CD14-positive monocyte (primary cell): Measurements from ENCODE around the gene IFFO2. TPM values are rescaled to one million over a fixed set of nuclear protein-coding genes. Genes with fewer than 3 reads are reported as not detected.

ENCODE experiments used
- DNase-seq, 3 donors: peaks; one replicate each; pipeline ENCODE4 v3.0.0-alpha.2; 2011 to 2022
- H2AFZ ChIP-seq: 2 replicates; pipeline ENCODE4 v1.6.0; 2012; ENCODE audit warnings: mild to moderate bottlenecking, low read depth, low read length, inconsistent platforms; ENCODE audit not compliant: insufficient read depth, poor library complexity, severe bottlenecking
- H3K27ac ChIP-seq, 2 donors: 1 replicate in 1 of 2; 2 replicates in 1 of 2; pipeline ENCODE4 v1.5.1; 2012 to 2013; ENCODE audit warnings: low read length in 2 of 2, control low read depth in 1 of 2, inconsistent platforms in 1 of 2, low read depth in 1 of 2, mild to moderate bottlenecking in 1 of 2
- H3K27me3 ChIP-seq, 2 donors: one replicate each; pipeline versions ENCODE4 v1.6.0 to v1.6.1; 2011 to 2013; ENCODE audit warnings: low read length in 2 of 2; ENCODE audit not compliant: control insufficient read depth in 2 of 2, insufficient read depth in 2 of 2
- H3K36me3 ChIP-seq, 2 donors: replicated peaks in 1 of 2; 1 replicate in 1 of 2; 2 replicates in 1 of 2; pipeline versions ENCODE4 v1.5.1 to v1.6.1; 2012 to 2013; ENCODE audit warnings: low read length in 2 of 2, control low read depth in 1 of 2, inconsistent platforms in 1 of 2, mild to moderate bottlenecking in 1 of 2; ENCODE audit not compliant: insufficient read depth in 2 of 2, control insufficient read depth in 1 of 2
- H3K4me1 ChIP-seq, 2 donors: 1 replicate in 1 of 2; 2 replicates in 1 of 2; pipeline versions ENCODE4 v1.5.1 to v1.6.1; 2012 to 2013; ENCODE audit warnings: low read length in 2 of 2, control low read depth in 1 of 2, inconsistent platforms in 1 of 2, mild to moderate bottlenecking in 1 of 2, moderate library complexity in 1 of 2; ENCODE audit not compliant: insufficient read depth in 2 of 2, control insufficient read depth in 1 of 2
- H3K4me2 ChIP-seq: replicated peaks from 2 replicates; pipeline ENCODE3; 2012; ENCODE audit warnings: low read length, moderate library complexity, mild to moderate bottlenecking; ENCODE audit not compliant: poor library complexity, severe bottlenecking; ENCODE audit errors: extremely low read depth
- H3K4me3 ChIP-seq, 3 experiments: fragments of 200-600 bp in 1 of 3; sonication (generic) in 1 of 3; replicated peaks in 1 of 3; 1 replicate in 2 of 3; 2 replicates in 1 of 3; pipeline ENCODE4 v1.5.1; 2011 to 2013; ENCODE audit warnings: low read length in 3 of 3, mild to moderate bottlenecking in 3 of 3, control low read depth in 2 of 3, low read depth in 2 of 3, inconsistent platforms in 1 of 3, moderate library complexity in 1 of 3
- H3K79me2 ChIP-seq: 2 replicates; pipeline ENCODE4 v1.6.0; 2012; ENCODE audit warnings: mild to moderate bottlenecking, control low read depth, inconsistent platforms, low read length, moderate library complexity; ENCODE audit not compliant: insufficient read depth
- H3K9ac ChIP-seq: 2 replicates; pipeline ENCODE4 v1.6.0; 2017; ENCODE audit warnings: low read length, mild to moderate bottlenecking; ENCODE audit not compliant: insufficient read depth, poor library complexity, severe bottlenecking
- H3K9me3 ChIP-seq, 2 donors: replicated peaks in 1 of 2; 1 replicate in 1 of 2; 2 replicates in 1 of 2; pipeline versions ENCODE4 v1.5.1 to v1.6.1; 2012 to 2013; ENCODE audit warnings: low read length in 2 of 2, control low read depth in 1 of 2; ENCODE audit not compliant: control insufficient read depth in 1 of 2, insufficient read depth in 1 of 2
- H4K20me1 ChIP-seq: 2 replicates; pipeline ENCODE4 v1.6.0; 2012; ENCODE audit warnings: mild to moderate bottlenecking, low read length, control low read depth, moderate library complexity; ENCODE audit not compliant: insufficient read depth
- H3K27ac Mint-ChIP-seq, 7 donors: one replicate each; pipeline ENCODE4 v1.8.0; 2020; ENCODE audit warnings: mild to moderate bottlenecking in 7 of 7, mixed read lengths in 7 of 7, moderate library complexity in 6 of 7, inconsistent platforms in 2 of 7
- H3K27me3 Mint-ChIP-seq, 3 donors: one replicate each; pipeline ENCODE4 v1.8.0; 2021 to 2022; ENCODE audit warnings: low read depth in 3 of 3, mild to moderate bottlenecking in 3 of 3, mixed read lengths in 3 of 3, moderate library complexity in 3 of 3, inconsistent platforms in 1 of 3
- H3K36me3 Mint-ChIP-seq, 2 donors: one replicate each; pipeline ENCODE4 v1.8.0; 2020; ENCODE audit warnings: mixed read lengths in 2 of 2, inconsistent platforms in 1 of 2, mild to moderate bottlenecking in 1 of 2
- H3K4me1 Mint-ChIP-seq: one replicate; pipeline ENCODE4 v1.8.0; 2020; ENCODE audit warnings: mild to moderate bottlenecking, mixed read lengths
- H3K4me3 Mint-ChIP-seq, 2 donors: one replicate each; pipeline ENCODE4 v1.8.0; 2020; ENCODE audit warnings: mild to moderate bottlenecking in 2 of 2, mixed read lengths in 2 of 2, moderate library complexity in 1 of 2
- H3K9me3 Mint-ChIP-seq, 7 donors: one replicate each; pipeline ENCODE4 v1.8.0; 2020 to 2022; ENCODE audit warnings: mixed read lengths in 7 of 7, mild to moderate bottlenecking in 6 of 7, moderate library complexity in 6 of 7, inconsistent platforms in 2 of 7
- WGBS: methylation state at CpG from one replicate; pipeline ENCODE4 v1.1.5; 2013; ENCODE audit warnings: missing lambda C conversion rate; ENCODE audit not compliant: insufficient coverage; 5-methylcytosine and 5-hydroxymethylcytosine counted together
- intact Hi-C, 2 donors: fragments of 100-400 bp; cut with micrococcal nuclease; formaldehyde crosslinking; loops; one replicate each; pipeline versions ENCODE4 v1.15.0 to v1.15.1; 2023
- polyA plus RNA-seq, 3 donors: library from polyadenylated mRNA; depleted of rRNA in 1 of 3; unstranded in 2 of 3; stranded (reverse) in 1 of 3; fragments of 300-500 nt in 2 of 3; fragments of >200 nt in 1 of 3; fragmentation: Illumina TruSeq in 2 of 3; gene quantifications; 1 replicate in 2 of 3; 2 replicates in 1 of 3; pipeline ENCODE4 v1.2.3, GENCODE V29; 2012 to 2021
- TF ChIP-seq, protein P1 (sequence below): fragments of 200-600 bp; IDR thresholded peaks from one replicate; pipeline ENCODE4 v1.8.0; 2022; ENCODE audit warnings: antibody characterized with exemption, mild to moderate bottlenecking

The IFFO2 gene
- polyA plus RNA-seq, 3 donors, result 0.78 to 17.5 (median 0.94) TPM

DNA sequence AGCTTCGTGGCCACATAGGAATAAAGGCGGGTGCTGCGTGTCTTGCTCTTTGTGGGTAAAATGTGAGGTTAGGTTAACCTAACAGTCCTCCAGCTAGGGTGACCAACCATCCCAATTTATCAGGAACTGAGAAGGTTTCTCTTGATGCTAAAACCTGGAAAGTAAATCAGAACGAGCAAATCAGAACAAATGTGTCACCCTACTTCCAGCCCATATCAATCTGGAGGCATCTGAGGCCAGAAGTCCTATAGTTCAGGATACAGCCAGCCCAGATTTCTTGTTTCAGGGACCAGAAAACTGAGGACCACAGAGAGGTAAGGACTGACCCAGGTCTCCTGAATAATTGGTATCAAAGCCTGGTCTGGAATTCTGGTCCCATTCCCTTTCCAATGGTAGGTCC, 3.1 kb upstream of the IFFO2 start:
- H3K4me1 Mint-ChIP-seq, result peaks cover 26% of the 10 kb centered on the region
- no peak overlapping the region for H3K9ac ChIP-seq
- TF ChIP-seq, protein P1, sequence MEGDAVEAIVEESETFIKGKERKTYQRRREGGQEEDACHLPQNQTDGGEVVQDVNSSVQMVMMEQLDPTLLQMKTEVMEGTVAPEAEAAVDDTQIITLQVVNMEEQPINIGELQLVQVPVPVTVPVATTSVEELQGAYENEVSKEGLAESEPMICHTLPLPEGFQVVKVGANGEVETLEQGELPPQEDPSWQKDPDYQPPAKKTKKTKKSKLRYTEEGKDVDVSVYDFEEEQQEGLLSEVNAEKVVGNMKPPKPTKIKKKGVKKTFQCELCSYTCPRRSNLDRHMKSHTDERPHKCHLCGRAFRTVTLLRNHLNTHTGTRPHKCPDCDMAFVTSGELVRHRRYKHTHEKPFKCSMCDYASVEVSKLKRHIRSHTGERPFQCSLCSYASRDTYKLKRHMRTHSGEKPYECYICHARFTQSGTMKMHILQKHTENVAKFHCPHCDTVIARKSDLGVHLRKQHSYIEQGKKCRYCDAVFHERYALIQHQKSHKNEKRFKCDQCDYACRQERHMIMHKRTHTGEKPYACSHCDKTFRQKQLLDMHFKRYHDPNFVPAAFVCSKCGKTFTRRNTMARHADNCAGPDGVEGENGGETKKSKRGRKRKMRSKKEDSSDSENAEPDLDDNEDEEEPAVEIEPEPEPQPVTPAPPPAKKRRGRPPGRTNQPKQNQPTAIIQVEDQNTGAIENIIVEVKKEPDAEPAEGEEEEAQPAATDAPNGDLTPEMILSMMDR, result no peak
- intact Hi-C loops, result loop anchor here (5.0 kb wide), 2 partner anchors 52 to 353 kb away; partner anchors contain the start of genes AKR7A2 (in 1 of the 2) and SLC66A1 (in 1 of the 2)
- no peak overlapping the region for H3K4me3 ChIP-seq
- peaks cover 16 to 21% of the 10 kb centered on the region in 2 donors for H3K4me1 ChIP-seq
- H3K4me3 Mint-ChIP-seq, result no peak overlapping the region
- no peak overlapping the region for H3K27ac ChIP-seq
- peaks cover 10% of the 10 kb centered on the region for H4K20me1 ChIP-seq
- no peaks in the 10 kb centered on the region for H3K9me3 ChIP-seq
- peaks cover 0 to 7% (median 1%) of the 10 kb centered on the region in 7 donors for H3K9me3 Mint-ChIP-seq
- peaks cover 8 to 11% of the 10 kb centered on the region in 2 donors for H3K36me3 Mint-ChIP-seq
- peaks cover 5 to 38% of the 10 kb centered on the region in 2 donors for H3K27me3 ChIP-seq
- no peaks in the 10 kb centered on the region for H3K36me3 ChIP-seq
- peaks cover 36 to 48% (median 43%) of the 10 kb centered on the region in 3 donors for H3K27me3 Mint-ChIP-seq
- DNase-seq, result no peak
- no peak overlapping the region for H3K4me2 ChIP-seq
- WGBS, result no CpG with 5 or more reads among the region's 4 CpGs
- no peak overlapping the region for H2AFZ ChIP-seq
- peak overlapping the region in 2 of 7 donors; percentile 30 to 38 for H3K27ac Mint-ChIP-seq
- H3K79me2 ChIP-seq, result peaks cover 7% of the 10 kb centered on the region

DNA sequence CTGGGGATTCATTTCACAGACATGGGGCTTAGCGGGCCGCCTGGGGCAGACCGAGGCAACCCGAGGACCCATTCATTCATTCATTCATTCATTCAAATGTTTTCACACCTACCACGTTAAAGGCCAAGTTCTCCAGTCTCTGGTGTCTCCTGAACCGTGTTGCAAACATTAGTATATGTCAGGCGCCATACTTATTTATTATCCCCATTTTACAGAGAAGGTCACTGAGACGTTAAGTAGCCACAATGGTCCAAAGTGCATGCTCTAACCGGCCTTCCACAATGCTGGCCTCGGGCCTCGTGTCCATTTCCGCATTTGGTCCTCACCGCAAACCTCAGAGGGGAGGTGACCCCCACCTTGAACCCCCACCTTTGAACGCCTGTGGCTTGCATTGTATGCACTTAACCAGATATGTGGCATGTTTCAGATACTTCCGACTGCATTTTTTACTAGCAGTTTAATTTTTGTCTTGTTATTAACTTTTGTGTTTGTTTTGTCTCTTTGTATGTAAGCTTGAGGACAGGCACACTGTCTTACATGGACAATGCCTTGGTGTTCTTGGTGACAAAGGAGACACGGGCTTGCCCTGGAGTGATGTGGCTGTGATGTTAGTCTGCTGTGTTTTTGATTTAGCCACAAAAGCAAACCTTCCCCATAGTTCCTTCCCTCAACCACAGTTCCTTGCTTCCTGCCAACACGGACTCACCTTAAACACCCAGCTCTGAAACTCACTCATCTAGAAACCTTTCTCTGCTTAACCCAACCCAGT, 1.2 kb upstream of the IFFO2 start:
- no peaks in the 10 kb centered on the region for H3K9me3 ChIP-seq
- H3K4me3 ChIP-seq, result peak overlapping the region in 1 of 3 experiments; percentile 81
- TF ChIP-seq, protein P1, result no peak
- Mint-ChIP-seq H3K4me1 (peaks cover 40% of the 10 kb centered on the region), H3K27ac (peak overlapping the region in 1 of 7 donors; percentile 64), H3K36me3 (peaks cover 22 to 24% of the 10 kb centered on the region in 2 donors), H3K9me3 (peaks cover 0 to 7% (median 1%) of the 10 kb centered on the region in 7 donors), H3K27me3 (peaks cover 40 to 56% (median 47%) of the 10 kb centered on the region in 3 donors), H3K4me3 (peak overlapping the region; percentile 83 to 93)
- H3K4me2 ChIP-seq, result peak overlapping the region; percentile 98
- intact Hi-C loops, result loop anchor here (5.0 kb wide), 2 partner anchors 50 to 355 kb away; partner anchors contain the start of genes AKR7A2 (in 1 of the 2) and SLC66A1 (in 1 of the 2)
- no peaks in the 10 kb centered on the region for H3K36me3 ChIP-seq
- no peak overlapping the region for H3K9ac ChIP-seq
- H3K4me1 ChIP-seq, result peaks cover 25 to 40% of the 10 kb centered on the region in 2 donors
- 67% methylated on average over 14 of the region's 17 CpGs for WGBS
- no peak for DNase-seq
- peaks cover 5 to 46% of the 10 kb centered on the region in 2 donors for H3K27me3 ChIP-seq
- H3K27ac ChIP-seq, result no peak overlapping the region
- H2AFZ ChIP-seq, result peak overlapping the region; percentile 85
- H3K79me2 ChIP-seq, result peaks cover 26% of the 10 kb centered on the region
- H4K20me1 ChIP-seq, result peaks cover 22% of the 10 kb centered on the region
